GM19023 (cell line): Measurements from ENCODE around the gene CKAP5.

Experiments
- ATAC-seq: cut with Tn5 transposase; IDR thresholded peaks from one replicate; pipeline ENCODE4 v1.9.1; 2021; ENCODE audit warnings: mild to moderate bottlenecking, moderate library complexity; ENCODE audit not compliant: unreplicated experiment

Gene CKAP5

DNA sequence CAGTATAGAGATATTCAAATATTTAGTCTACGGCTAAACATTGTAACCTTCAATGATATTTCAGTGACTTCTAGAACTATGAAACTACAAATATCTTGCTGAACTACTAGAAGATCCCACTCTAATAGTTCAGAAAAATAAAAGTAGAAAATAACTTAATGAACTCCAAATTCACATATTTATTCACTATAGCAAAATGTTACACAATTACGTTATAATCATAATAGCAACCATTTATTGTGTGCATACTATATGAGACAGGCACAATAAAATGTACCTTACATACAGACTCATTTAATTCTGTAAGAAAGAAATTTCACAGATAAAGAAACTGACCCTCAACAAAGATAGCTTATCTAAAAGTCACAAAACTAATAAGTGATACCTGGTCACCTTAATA, 69.2 kb downstream of the CKAP5 start:
- no peak for ATAC-seq

- ATAC-seq, result no peak
Measured at GRCh38 chr11:46769636-46770221, 76.4 kb downstream of the CKAP5 start.

DNA sequence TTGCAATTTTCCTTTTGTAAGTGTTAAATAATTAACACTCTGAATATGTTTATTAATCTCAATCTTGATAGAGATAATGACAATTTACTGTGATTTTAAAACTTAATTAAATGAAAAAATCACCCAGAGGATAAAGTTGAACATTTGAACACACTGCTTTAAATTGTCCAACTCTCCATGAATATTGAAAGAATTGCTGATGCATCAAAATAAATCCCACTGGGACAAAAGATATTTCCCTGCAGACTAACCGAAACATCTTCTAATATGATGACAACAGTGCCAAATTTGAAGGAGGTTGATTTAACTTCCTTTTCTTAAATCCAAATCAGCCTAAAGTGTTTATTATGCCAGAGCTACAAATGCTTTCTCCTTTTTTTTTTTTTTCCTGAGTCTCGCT, 79.4 kb downstream of the CKAP5 start:
- no peak for ATAC-seq

GRCh38 chr11:46762248-46762647, 83.8 kb downstream of the CKAP5 start:
- ATAC-seq, result no peak

DNA sequence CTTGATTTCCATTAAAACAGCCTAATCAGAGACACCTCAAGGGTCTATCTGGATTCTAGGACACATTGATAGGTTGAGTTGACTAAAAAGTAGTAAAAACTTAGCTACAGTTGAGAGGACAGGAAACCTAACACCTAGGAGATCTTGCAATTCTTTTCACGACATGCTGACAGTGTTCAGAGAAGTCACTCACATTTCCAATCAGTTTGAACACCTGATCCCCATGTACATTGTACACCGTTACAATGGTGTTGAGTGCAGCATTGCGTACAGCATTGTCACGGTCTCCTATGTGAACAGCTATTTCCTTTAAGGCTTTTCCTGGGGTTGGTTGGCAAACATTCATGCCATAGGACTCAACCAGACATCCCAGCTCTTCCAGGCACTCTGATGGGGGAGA, 84.3 kb downstream of the CKAP5 start:
- ATAC-seq, result no peak

DNA sequence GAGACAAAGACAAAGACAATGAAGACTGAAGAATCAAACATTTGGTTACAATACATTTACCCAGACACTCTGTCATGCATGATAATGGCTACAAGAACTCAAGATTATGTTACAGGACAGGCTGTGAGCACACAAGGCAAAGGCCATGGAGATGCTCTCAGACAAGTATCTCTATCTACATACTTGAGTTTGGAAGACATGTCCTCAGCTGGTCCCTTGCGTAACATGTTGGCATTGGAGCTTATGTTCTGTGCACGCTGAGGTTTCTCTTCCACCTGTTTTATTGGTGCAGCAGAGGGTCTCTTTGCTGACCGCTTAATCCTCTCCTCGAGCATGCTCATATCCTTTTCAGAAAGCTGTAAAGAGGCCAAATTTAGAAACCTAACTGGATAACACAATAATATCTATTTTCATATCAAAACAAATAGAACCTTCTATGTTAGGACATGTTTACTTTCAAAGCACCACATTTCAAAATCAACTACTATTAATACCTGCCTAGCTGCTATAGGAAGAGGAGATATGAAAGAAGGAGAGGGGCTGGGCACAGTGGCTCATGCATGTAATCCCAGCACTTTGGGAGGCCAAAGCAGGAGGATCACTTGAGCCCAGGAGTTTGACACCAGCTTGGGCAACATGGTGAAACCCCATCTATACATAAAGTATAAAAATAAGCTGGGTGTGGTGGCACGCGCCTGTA, 85.5 kb downstream of the CKAP5 start:
- ATAC-seq, result no peak

DNA sequence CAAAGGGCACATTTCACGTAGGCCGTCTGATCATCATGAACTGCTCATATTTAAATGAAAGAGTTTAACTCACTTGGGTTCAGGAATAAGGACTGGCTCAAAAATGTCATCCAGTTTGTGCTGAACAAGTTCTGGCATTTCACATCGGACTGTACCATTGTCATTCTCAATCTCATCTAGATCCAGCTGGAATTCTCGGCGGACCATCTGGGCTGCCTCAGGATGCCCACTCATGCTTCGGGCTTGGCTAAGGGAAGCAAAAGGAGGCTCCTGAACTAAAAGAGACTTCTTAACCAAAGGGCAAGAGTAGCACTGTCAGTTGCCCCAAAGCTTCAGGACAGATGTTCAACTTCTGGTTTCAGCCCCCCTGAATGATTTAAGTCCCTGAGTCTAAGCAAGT, 86.9 kb downstream of the CKAP5 start:
- no peak for ATAC-seq

DNA sequence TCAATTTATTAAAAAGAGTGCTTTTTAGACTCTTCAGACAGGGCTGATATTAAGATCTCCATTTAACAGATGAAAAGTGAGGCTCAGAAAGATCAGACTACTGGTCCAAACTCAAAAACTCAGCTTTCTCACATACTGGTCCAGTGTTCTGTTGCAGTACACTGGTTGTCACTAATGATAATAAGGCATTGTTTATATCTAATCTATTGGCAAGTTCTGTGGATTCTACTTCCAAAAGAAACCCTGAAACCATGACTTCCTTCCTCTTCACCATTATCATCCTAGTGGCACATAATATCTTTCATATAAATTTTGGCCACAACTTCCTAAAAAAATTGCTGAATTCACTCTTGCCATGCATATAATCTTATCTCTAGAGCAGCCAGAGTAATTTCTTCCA, 90.1 kb downstream of the CKAP5 start:
- ATAC-seq, result no peak

DNA sequence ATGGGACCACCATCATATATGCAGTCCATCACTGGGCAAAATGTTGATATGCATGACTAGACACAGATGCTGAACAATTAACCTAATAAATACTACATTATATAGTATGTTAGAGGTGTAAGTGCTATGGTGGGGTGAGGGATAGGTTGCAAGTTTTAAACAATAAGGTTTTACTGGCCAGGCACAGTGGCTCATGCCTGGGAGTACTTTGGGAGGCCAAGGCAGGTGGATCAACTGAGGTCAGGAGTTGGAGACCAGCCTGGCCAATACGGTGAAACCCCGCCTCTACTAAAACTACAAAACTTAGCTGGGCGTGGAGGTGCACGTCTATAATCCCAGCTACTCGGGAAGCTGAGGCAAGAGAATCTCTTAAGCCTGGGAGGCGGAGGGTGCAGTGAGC, 98.9 kb downstream of the CKAP5 start:
- no peak for ATAC-seq

DNA sequence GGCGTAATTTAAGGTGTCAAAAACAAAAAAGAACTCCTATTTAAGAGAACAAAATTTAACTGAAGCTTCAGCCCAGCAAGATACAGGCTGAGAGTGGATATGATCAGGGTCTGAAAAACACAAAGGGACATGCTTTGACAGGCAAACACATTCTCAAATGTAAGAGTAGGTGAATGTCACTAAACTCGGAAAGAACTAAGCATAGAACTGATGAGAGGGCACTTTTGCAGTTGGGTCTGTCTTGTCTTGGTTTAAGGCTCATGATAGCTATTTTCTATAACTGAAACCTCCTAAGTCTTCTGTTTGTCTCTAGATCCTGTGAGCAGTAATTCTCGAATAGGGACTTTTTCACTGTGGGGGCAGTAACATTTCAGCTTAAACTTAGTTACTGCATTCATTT, 100.1 kb downstream of the CKAP5 start:
- no peak for ATAC-seq

DNA sequence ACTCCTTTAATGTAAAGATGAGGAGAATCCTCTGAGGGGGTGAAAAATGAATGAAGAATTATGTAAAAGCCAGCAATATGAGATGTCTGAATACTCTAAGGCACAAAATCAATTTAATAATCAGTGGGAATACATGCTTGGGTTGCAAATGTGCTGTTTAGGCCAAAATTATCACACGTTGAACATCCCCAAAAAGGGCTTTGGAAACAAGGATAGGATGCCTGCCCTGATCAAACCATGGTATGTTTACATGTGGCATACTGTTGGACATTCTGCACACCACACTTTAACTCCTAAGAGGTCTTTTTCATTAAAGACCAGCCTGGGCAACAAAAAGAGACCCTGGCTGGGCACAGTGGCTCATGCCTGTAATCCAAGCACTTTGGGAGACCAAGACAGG, 100.8 kb downstream of the CKAP5 start:
- ATAC-seq, result no peak

DNA sequence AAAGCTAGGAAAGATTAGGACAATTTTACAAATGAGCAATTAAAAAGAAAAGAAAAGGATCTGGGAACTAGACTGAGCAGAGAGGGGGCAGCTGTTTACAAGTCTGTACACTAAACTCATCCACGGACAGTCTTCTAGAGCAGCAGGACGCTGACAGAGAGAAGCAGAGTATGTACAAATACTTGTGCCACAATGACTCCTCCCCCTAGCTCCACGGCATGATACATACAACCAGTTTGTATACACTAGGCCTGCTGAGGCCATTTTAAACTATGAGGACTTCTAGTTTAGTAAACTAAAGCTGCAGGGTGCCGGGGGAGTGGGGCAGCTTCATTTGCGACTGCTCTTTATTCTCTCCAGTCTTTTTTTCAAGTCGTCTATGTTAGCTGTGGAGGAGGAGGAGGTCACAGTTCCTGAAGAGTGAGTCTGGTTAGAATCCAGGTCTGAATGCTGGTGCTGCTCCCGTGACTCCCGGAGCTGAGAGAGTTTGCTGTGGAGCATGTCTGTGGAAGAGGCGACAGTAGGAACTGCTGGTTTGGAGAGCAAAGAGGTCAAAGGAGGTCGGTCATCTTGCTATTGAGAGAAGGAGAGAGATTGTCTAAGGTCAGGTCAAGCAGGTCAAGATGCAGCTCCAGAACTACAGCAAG, 102.3 kb downstream of the CKAP5 start:
- ATAC-seq, result no peak

GRCh38 chr11:46743043-46743442, 103.0 kb downstream of the CKAP5 start:
- ATAC-seq, result no peak

DNA sequence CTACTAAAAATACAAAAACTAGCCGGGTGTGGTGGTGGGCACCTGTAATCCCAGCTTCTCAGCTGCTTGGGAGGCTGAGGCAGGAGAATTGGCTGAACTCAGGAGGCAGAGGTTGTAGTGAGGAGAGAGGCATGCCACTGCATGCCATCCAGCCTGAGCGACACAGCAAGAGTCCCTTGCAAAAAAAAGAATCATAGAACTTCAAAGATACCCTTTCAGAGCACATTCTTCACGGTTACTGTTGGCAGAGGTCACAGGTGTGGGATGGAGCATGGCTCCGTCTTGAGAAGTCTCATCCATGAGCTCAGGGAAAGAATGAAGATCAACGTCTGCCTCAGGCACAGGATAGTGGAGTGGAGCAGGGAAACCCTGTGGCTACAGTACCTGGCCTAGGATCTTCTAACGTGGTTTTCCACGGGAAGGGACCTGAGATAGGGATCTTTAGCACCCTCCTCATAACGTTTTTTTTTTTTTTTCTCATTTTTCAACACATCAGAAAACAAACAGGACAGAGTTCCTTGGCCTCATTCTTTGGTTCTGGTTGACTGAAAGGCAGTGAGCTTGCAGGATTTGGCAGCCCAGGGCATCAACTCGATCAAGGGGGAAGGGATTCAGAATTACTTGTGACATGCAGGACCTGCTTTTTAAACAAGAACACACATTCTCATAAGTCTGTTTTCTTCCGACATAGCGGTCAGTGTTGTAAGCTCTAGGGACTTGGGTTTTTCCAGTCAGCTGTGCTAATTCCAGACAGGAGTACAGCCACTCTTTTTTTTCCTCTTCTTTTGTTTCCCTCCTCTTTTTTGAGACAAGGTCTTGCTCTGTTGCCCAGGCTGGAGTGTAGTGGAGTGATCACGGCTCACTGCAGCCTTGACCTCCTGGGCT, 104.2 kb downstream of the CKAP5 start:
- ATAC-seq, result no peak

GRCh38 chr11:46738887-46739286, 107.2 kb downstream of the CKAP5 start:
- ATAC-seq, result no peak

DNA sequence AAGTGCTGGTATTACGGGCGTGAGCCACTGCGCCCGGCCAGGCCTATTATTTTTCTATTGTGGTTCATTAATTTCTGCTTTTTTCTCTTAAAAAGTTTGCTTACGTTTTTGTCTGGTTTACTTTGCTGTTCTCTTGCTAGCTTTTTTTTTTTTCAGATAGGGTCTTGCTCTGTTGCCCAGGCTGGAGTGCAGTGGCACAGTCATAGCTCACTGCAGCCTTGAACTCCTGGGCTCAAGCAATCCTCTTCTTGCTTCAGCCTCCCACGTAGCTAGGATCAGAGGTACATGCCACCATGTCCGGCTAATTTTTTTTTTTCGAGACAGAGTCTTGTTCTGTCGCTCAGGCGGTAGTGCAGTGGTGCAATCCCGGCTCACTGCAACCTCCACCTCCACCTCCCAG, 108.4 kb downstream of the CKAP5 start:
- no peak for ATAC-seq

GRCh38 chr11:46736615-46737014, 109.5 kb downstream of the CKAP5 start:
- no peak for ATAC-seq

DNA sequence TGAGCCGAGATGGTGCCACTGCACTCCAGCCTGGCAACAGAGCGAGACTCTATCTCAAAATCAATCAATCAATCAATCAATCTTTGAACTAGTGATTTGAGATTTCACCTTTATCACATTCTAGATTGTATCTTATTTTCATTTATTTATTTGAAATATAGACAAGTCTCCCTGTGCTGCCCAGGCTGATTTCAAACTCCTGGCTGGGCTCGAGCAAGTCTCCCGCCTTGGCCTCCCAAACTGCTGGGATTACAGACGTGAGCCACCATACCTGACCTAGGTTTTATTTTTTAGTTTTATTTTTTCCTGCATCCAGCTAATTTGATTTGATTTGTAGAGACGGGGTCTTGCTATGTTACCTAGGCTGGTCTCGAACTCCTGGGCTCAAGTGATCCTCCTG, 109.9 kb downstream of the CKAP5 start:
- no peak for ATAC-seq

- ATAC-seq, result no peak
Measured at GRCh38 chr11:46733234-46733633, 112.8 kb downstream of the CKAP5 start.

DNA sequence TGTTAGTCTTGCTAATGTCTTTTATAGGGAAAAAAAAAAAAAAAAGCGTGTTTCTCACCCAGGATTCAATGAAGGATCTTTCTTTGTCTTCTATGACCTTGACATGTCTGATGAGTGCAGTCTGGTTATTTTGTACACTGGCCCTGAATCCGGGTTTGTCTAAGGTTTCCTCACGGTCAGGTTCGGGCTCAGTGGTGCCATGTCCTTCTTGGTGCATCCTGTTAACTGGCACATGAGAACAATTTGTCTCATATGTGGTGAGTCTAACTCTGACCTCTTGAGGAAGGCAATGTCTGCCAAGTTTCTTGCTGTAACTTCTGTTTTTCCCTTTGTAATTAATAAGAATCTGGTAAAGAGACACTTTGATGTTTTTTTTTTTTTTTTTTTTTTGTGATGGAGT, 114.5 kb downstream of the CKAP5 start:
- no peak for ATAC-seq
